Progenitor cell of endocrine pancreas (in vitro differentiated cells): ENCODE data around the gene BOD1L1. TPM values are rescaled to one million over a fixed set of nuclear protein-coding genes. Genes with fewer than 3 reads are reported as not detected.

Source experiments
- DNase-seq: peaks from one replicate; pipeline ENCODE4 v3.0.0; 2021; ENCODE audit warnings: low spot score; ENCODE audit not compliant: unreplicated experiment
- H3K27ac Mint-ChIP-seq: 2 replicates; pipeline ENCODE4 v1.8.0; 2021; ENCODE audit warnings: mild to moderate bottlenecking, moderate library complexity, mixed read lengths
- H3K27me3 Mint-ChIP-seq: 2 replicates; pipeline ENCODE4 v1.8.0; 2021; ENCODE audit warnings: mixed read lengths
- H3K36me3 Mint-ChIP-seq: 2 replicates; pipeline ENCODE4 v1.8.0; 2022; ENCODE audit warnings: mixed read lengths; ENCODE audit not compliant: insufficient read depth
- H3K4me1 Mint-ChIP-seq: 2 replicates; pipeline ENCODE4 v1.8.0; 2021; ENCODE audit warnings: low read depth, mixed read lengths
- H3K4me3 Mint-ChIP-seq: 2 replicates; pipeline ENCODE4 v1.8.0; 2021; ENCODE audit warnings: low read depth, mild to moderate bottlenecking, moderate library complexity, mixed read lengths
- H3K9me3 Mint-ChIP-seq: 2 replicates; pipeline ENCODE4 v1.8.0; 2021; ENCODE audit warnings: low read depth, mixed read lengths
- CTCF ChIP-seq: fragments of 200-600 bp; sonication (generic); IDR thresholded peaks from one replicate; pipeline ENCODE4 v1.5.0; 2021; ENCODE audit warnings: antibody characterized with exemption, mild to moderate bottlenecking; ENCODE audit not compliant: unreplicated experiment
- total RNA-seq: library from RNA; stranded (reverse); gene quantifications from 2 replicates; pipeline ENCODE4 v1.2.1, GENCODE V29; 2021

Gene BOD1L1
- total RNA-seq, 1 donor from 2014 or later = 42.1 TPM

DNA sequence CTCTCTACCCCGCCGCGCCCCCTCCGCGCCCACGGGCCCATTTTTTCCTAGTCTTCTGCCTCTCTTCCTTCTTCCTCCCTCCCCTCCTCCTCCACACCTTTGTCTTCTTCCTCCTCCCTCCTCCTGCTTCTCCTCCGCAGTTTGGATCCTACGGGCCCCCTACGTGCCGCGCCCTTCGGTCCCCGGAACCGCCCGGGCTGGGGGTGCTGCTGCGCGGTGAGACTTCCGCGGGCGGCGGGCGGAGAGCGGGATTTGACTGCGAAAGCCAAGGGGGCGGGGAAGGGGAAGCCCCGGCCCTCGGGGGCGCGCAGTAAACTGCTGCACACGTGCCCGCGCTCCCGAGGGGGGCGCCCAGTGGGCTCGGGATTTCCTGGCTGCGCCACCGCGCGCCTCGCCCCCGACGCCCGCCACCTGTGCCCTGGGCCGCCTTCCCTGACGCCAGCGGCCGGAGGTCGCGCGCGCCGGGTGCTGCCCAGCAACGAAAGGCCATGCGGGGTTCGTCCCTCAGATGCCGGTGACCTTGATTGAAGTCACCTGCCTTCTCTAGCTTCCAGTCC is 80.0 kb downstream of the BOD1L1 start:
- Mint-ChIP-seq H3K4me1 (peaks cover 5% of the 10 kb centered on the region), H3K27me3 (peaks cover 57% of the 10 kb centered on the region), H3K4me3 (peak overlapping the region; percentile 69), H3K36me3 (no peaks in the 10 kb centered on the region), H3K27ac (peak overlapping the region; percentile 24), H3K9me3 (peaks cover 4% of the 10 kb centered on the region)
- TF ChIP-seq CTCF = no peak
- no peak for DNase-seq

DNA sequence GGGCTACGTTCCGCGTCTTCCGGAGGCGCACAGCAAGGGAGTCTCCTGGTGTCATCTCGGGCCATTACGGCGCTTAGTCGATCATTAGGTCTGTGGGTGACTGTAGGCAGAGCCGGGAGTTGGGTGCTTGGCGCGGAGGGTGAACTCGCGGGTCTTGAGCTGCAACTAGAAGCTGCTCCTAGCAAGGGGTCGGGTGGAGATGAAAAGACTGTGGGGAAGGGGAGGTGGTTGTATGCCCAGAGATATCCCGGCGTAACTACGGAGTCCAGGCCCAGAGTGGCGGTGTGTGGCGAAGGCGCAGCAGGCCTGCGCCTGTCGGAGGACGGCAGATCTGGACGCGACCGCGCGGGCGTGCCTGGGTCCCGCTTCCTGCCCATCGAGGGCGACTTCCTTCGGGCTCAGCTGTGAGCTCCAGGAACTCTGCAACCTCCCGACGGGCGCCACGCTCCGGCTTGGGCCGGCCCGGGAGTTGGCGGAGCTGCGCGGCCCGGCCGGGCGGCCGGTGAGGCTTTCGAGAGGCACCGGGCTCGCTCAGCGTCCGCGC is 80.5 kb downstream of the BOD1L1 start:
- no peak for DNase-seq
- peaks cover 5% of the 10 kb centered on the region for H3K4me1 Mint-ChIP-seq
- H3K4me3 Mint-ChIP-seq = peak overlapping the region; percentile 69
- TF ChIP-seq CTCF = no peak
- H3K36me3 Mint-ChIP-seq = no peaks in the 10 kb centered on the region
- peaks cover 4% of the 10 kb centered on the region for H3K9me3 Mint-ChIP-seq
- H3K27ac Mint-ChIP-seq = peak overlapping the region; percentile 91
- peaks cover 55% of the 10 kb centered on the region for H3K27me3 Mint-ChIP-seq

- peak overlapping the region; percentile 91 for H3K27ac Mint-ChIP-seq
- no peaks in the 10 kb centered on the region for H3K36me3 Mint-ChIP-seq
- peaks cover 1% of the 10 kb centered on the region for H3K9me3 Mint-ChIP-seq
- TF ChIP-seq CTCF = no peak
- peak overlapping the region; percentile 69 for H3K4me3 Mint-ChIP-seq
- peaks cover 58% of the 10 kb centered on the region for H3K27me3 Mint-ChIP-seq
- peaks cover 6% of the 10 kb centered on the region for H3K4me1 Mint-ChIP-seq
- DNase-seq = no peak
These were observed 81.2 kb downstream of the BOD1L1 start for GRCh38 chr4:13546142-13546940.

DNA sequence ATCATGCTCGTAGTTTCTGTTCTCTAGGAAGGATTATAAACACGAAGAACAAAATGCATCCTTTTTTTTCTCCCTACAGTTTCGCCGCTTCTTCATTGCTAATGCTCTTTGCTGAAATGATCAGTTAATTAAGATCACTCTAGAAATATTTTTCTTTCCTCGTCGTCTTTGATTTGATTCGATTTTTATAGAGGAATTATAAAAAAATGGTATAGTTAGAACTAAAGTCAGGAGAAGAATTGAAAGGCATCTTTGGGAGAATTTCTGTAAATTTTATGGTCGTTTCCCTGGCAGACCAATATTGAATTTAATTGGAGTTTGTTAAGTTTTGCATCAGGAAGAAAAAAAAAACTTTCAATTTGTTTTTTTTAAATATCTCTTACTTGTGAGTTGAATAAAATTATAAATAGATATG is 82.1 kb downstream of the BOD1L1 start:
- Mint-ChIP-seq H3K27ac (peak overlapping the region; percentile 95), H3K4me3 (peak overlapping the region; percentile 79), H3K27me3 (peaks cover 62% of the 10 kb centered on the region), H3K9me3 (no peaks in the 10 kb centered on the region), H3K4me1 (peaks cover 6% of the 10 kb centered on the region), H3K36me3 (no peaks in the 10 kb centered on the region)
- no peak for TF ChIP-seq CTCF
- no peak for DNase-seq

DNA sequence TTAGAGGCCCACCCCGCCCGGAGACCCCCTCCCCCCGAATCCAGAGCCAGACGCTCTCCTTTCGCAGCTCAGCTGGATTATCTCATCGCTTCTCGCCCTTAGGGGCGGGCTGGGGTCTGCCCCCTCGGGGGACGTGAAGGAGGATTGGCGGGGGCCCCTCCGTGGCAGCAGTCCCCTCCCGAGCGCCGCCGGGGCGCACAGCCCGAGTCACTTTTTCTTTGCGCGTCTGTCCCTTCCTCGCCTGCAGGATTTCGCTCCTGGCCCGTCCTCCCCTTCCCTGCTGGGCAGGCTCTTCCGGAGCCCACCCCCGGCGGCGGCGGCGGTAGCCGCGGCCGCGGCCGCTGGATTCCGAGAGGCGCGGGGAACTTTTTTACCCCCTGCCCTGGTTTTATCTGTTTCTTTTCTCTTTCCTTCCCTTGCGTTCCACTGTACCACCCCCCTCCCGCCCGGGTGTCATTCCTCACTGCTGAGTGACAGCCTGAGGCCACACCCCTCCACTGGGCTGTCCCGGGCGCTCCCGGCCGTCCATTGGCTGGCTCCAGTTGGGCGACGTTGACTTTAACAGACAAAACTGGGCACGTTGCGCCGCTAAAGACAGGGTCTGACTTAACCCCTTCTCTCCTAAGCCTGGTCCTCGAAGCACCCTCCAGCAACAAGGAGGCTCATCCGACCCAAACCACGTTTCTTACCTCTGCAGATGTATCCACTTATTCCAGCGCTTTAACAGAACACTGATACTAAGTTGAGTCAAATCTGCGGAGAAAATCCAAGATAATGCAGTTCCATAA is 82.7 kb downstream of the BOD1L1 start:
- Mint-ChIP-seq H3K4me1 (peaks cover 6% of the 10 kb centered on the region), H3K27ac (peak overlapping the region; percentile 95), H3K27me3 (peaks cover 66% of the 10 kb centered on the region)

More for the DNA sequence above, 82.7 kb downstream of the BOD1L1 start:
- Mint-ChIP-seq H3K36me3 (no peaks in the 10 kb centered on the region), H3K9me3 (no peaks in the 10 kb centered on the region), H3K4me3 (peak overlapping the region; percentile 79)
- DNase-seq = peak; percentile 62
- no peak for TF ChIP-seq CTCF
